IPS DF 19.7 (cell line): ENCODE measurements around the gene TSPEAR.

Experiments
- DNase-seq: peaks from one replicate; pipeline ENCODE4 v3.0.0-alpha.2; 2013; ENCODE audit warnings: low read depth, low spot score

The TSPEAR gene

GRCh38 chr21:44517175-44517899 lies 194.0 kb downstream of the TSPEAR start:
- peak; percentile 59 for DNase-seq

GRCh38 chr21:44516828-44517174 lies 194.6 kb downstream of the TSPEAR start:
- no peak for DNase-seq

GRCh38 chr21:44516342-44516741 lies 195.0 kb downstream of the TSPEAR start:
- DNase-seq, result no peak

- no peak for DNase-seq
These were observed 195.8 kb downstream of the TSPEAR start for GRCh38 chr21:44515359-44516165.

GRCh38 chr21:44514746-44515358 lies 196.5 kb downstream of the TSPEAR start:
- no peak for DNase-seq

- DNase-seq, result no peak
These were observed 197.2 kb downstream of the TSPEAR start for GRCh38 chr21:44514218-44514520.

GRCh38 chr21:44513389-44514217 lies 197.8 kb downstream of the TSPEAR start:
- no peak for DNase-seq

GRCh38 chr21:44512496-44513388 lies 198.6 kb downstream of the TSPEAR start:
- no peak for DNase-seq

GRCh38 chr21:44511938-44512275 lies 199.5 kb downstream of the TSPEAR start:
- no peak for DNase-seq

GRCh38 chr21:44511219-44511937 lies 200.0 kb downstream of the TSPEAR start:
- DNase-seq, result no peak

GRCh38 chr21:44510508-44511218 lies 200.7 kb downstream of the TSPEAR start:
- peak; percentile 35 for DNase-seq

GRCh38 chr21:44510109-44510507 lies 201.3 kb downstream of the TSPEAR start:
- no peak for DNase-seq

GRCh38 chr21:44509539-44509938 lies 201.8 kb downstream of the TSPEAR start:
- DNase-seq, result no peak

- DNase-seq, result no peak
These were observed 202.5 kb downstream of the TSPEAR start for GRCh38 chr21:44508711-44509445.

- no peak for DNase-seq
These were observed 203.0 kb downstream of the TSPEAR start for GRCh38 chr21:44508426-44508710.

GRCh38 chr21:44507673-44508425 lies 203.5 kb downstream of the TSPEAR start:
- no peak for DNase-seq

GRCh38 chr21:44506279-44507255 lies 204.8 kb downstream of the TSPEAR start:
- DNase-seq, result no peak
